HCT116 (cell line): Measurements from ENCODE around the gene BRCA2. TPM values are rescaled to one million over a fixed set of nuclear protein-coding genes. Genes with fewer than 3 reads are reported as not detected.
"Not testable (repeated sequence)": the region's sequence is repeated elsewhere in the genome, so short reads cannot be mapped to it uniquely, and the experiment has no call there.

ENCODE experiments used
- ATAC-seq: fragments of 200-7000 bp; cut with Tn5 transposase; 2 replicates; pipeline ENCODE4 v1.9.1; 2020; ENCODE audit warnings: mild to moderate bottlenecking, moderate library complexity
- BruUV-seq: library from RNA; stranded (reverse); fragments of 400-500 nt; replicated peaks from 2 replicates; lab custom pipeline; 2021; lab: Mats Ljungman, UMichigan
- CTCF ChIA-PET: fragments of 300-600 bp; sonication (Branson Sonifier 250); formaldehyde crosslinking; loops from one replicate; lab custom pipeline; 2021; ENCODE audit warnings: antibody characterized with exemption; lab: Charles Lee
- POLR2A ChIA-PET: fragments of 300-600, 350-600 bp; sonication (Branson Sonifier 250); formaldehyde crosslinking; loops from one replicate; lab custom pipeline; 2021; ENCODE audit warnings: antibody characterized with exemption; lab: Charles Lee
- RAD21 ChIA-PET, 2 experiments: fragments of 300-600 bp; sonication (Branson Sonifier 250); formaldehyde crosslinking; loops; one replicate each; lab custom pipeline; 2023; ENCODE audit warnings: low total read pairs in 2 of 2; ENCODE audit not compliant: uncharacterized antibody in 2 of 2, unreplicated experiment in 2 of 2, low non-redundant PET in 1 of 2; lab: Charles Lee
- DNase-seq: peaks from one replicate; pipeline ENCODE4 v3.0.0-alpha.2; 2010; ENCODE audit warnings: low read depth, low spot score
- H2AFZ ChIP-seq: fragments of 200-600 bp; shearing (Covaris generic), sonication (generic); 2 replicates; pipeline ENCODE4 v1.6.1; 2017; ENCODE audit warnings: low read depth, mixed run types, mixed read lengths, antibody characterized with exemption, low read length; ENCODE audit not compliant: poor library complexity, severe bottlenecking
- H3K27ac ChIP-seq: 2 replicates; pipeline ENCODE4 v1.5.1; 2012; ENCODE audit warnings: low read depth, low read length
- H3K27me3 ChIP-seq: fragments of 200-600 bp; sonication (generic); 2 replicates; pipeline ENCODE4 v1.6.1; 2016; ENCODE audit warnings: mixed run types, low read length, mixed read lengths; ENCODE audit not compliant: insufficient read depth
- H3K36me3 ChIP-seq, 2 experiments: fragments of 200-500 bp in 1 of 2; fragments of 200-600 bp in 1 of 2; sonication (Bioruptor generic) in 1 of 2; sonication (generic) in 1 of 2; 2 replicates each; pipeline versions ENCODE4 v1.5.1 to v1.6.1; 2014 to 2016; ENCODE audit warnings: low read length in 2 of 2, inconsistent platforms in 1 of 2, mixed read lengths in 1 of 2, mixed run types in 1 of 2; ENCODE audit not compliant: insufficient read depth in 2 of 2, control insufficient read depth in 1 of 2
- H3K4me1 ChIP-seq, 2 experiments: fragments of 200-600 bp in 1 of 2; sonication (generic) in 1 of 2; 2 replicates each; pipeline versions ENCODE4 v1.5.1 to v1.6.1; 2012 to 2017; ENCODE audit warnings: low read length in 2 of 2, inconsistent platforms in 1 of 2, mild to moderate bottlenecking in 1 of 2, mixed read lengths in 1 of 2, mixed run types in 1 of 2, moderate library complexity in 1 of 2; ENCODE audit not compliant: insufficient read depth in 2 of 2, control insufficient read depth in 1 of 2
- H3K4me2 ChIP-seq: fragments of 200-600 bp; sonication (generic); 2 replicates; pipeline ENCODE4 v1.6.1; 2017; ENCODE audit warnings: mixed run types, low read length, mixed read lengths
- H3K4me3 ChIP-seq, 2 experiments: fragments of 200-600 bp in 1 of 2; sonication (generic) in 1 of 2; replicated peaks in 1 of 2; 2 replicates each; pipeline ENCODE4 v1.5.1; 2011 to 2016; ENCODE audit warnings: low read length in 2 of 2, control low read depth in 1 of 2, low read depth in 1 of 2, mild to moderate bottlenecking in 1 of 2, mixed read lengths in 1 of 2, mixed run types in 1 of 2
- H3K79me2 ChIP-seq: fragments of 200-600 bp; sonication (generic); 2 replicates; pipeline ENCODE4 v1.6.1; 2017; ENCODE audit warnings: mild to moderate bottlenecking, mixed run types, low read length, moderate library complexity, mixed read lengths; ENCODE audit not compliant: insufficient read depth
- H3K9ac ChIP-seq: fragments of 200-600 bp; sonication (generic); 2 replicates; pipeline ENCODE4 v1.6.1; 2016; ENCODE audit warnings: low read length, mixed read lengths
- H3K9me2 ChIP-seq: fragments of 200-600 bp; sonication (generic), shearing (Covaris generic); 2 replicates; pipeline ENCODE4 v1.6.1; 2017; ENCODE audit warnings: mixed run types, mild to moderate bottlenecking, moderate library complexity; ENCODE audit not compliant: insufficient read depth
- H3K9me3 ChIP-seq, 2 experiments: fragments of 200-500 bp in 1 of 2; fragments of 200-600 bp in 1 of 2; sonication (Bioruptor generic) in 1 of 2; sonication (generic) in 1 of 2; 2 replicates each; pipeline ENCODE4 v1.6.1; 2014 to 2017; ENCODE audit warnings: low read length in 2 of 2, mixed read lengths in 2 of 2, inconsistent platforms in 1 of 2, low read depth in 1 of 2, mild to moderate bottlenecking in 1 of 2, mixed run types in 1 of 2, moderate library complexity in 1 of 2; ENCODE audit not compliant: control insufficient read depth in 1 of 2, insufficient read depth in 1 of 2
- H4K20me1 ChIP-seq: fragments of 200-600 bp; sonication (generic), shearing (Covaris generic); 2 replicates; pipeline ENCODE4 v1.6.1; 2017; ENCODE audit warnings: mixed run types, mild to moderate bottlenecking, moderate library complexity; ENCODE audit not compliant: insufficient read depth
- CBX3 ChIP-seq: IDR thresholded peaks from 2 replicates; pipeline ENCODE4 v1.6.1; 2012; ENCODE audit warnings: low read depth
- EGR1 ChIP-seq: IDR thresholded peaks from 2 replicates; pipeline ENCODE4 v1.6.1; 2012; ENCODE audit warnings: low read depth
- RAD21 ChIP-seq: IDR thresholded peaks from 2 replicates; pipeline ENCODE4 v1.6.1; 2012; ENCODE audit warnings: low read depth, mild to moderate bottlenecking
- REST ChIP-seq: IDR thresholded peaks from 2 replicates; pipeline ENCODE4 v1.6.1; 2012; ENCODE audit warnings: low read depth
- SP1 ChIP-seq: IDR thresholded peaks from 2 replicates; pipeline ENCODE4 v1.6.1; 2012; ENCODE audit warnings: low read depth
- YY1 ChIP-seq: IDR thresholded peaks from 2 replicates; pipeline ENCODE4 v1.6.1; 2011; ENCODE audit warnings: low read length, low read depth, moderate library complexity, mild to moderate bottlenecking; ENCODE audit not compliant: insufficient replicate concordance; ENCODE audit errors: extremely low read depth
- ZNF274 ChIP-seq: fragments of 200-500 bp; sonication (Bioruptor generic); IDR thresholded peaks from 2 replicates; pipeline ENCODE4 v1.6.1; 2014; ENCODE audit warnings: mild to moderate bottlenecking, low read depth, low read length, inconsistent platforms
- intact Hi-C: fragments of 100-400 bp; cut with micrococcal nuclease; formaldehyde crosslinking; loops from 2 replicates; pipeline ENCODE4 v1.10.0; 2022
- total RNA-seq: library from RNA; stranded (reverse); gene quantifications from one replicate; pipeline ENCODE4 v1.2.1, GENCODE V29; 2021; ENCODE audit not compliant: unreplicated experiment
- TF ChIP-seq, protein P1 (sequence below): IDR thresholded peaks from 2 replicates; pipeline ENCODE4 v1.6.1; 2012

Gene BRCA2
- total RNA-seq, 1 experiment from 2014 or later = 14.2 TPM

DNA sequence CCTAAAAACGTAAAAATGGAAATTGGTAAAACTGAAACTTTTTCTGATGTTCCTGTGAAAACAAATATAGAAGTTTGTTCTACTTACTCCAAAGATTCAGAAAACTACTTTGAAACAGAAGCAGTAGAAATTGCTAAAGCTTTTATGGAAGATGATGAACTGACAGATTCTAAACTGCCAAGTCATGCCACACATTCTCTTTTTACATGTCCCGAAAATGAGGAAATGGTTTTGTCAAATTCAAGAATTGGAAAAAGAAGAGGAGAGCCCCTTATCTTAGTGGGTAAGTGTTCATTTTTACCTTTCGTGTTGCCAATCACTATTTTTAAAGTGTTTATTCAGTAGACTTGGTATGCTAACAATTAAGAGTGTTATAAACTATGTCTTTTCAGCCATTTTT is 25.6 kb downstream of the BRCA2 start (continued):
- no peak for TF ChIP-seq REST

DNA sequence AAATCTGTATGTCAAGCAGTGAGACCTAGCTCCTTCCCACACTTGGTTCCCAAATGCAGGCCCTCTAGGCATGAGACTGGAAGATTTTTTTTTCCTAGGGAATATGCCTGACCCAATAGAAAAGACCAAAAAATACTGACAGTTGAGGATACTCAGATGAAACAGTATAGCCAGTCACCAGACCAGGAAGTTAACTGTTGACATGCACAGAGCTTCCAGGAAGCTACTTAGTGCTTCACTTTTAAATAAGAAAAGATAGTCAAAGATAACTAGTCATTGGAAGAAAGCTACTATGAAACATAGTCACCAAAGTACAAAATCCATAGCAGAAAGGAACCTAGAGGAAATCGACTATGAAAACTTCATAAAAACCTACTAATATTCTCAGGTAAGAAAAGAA is 32.3 kb downstream of the BRCA2 start:
- intact Hi-C loops = no loop called here
- BruUV-seq = no TSS peak
- no peaks in the 10 kb centered on the region for H3K27me3 ChIP-seq
- no peak for DNase-seq
- H3K9me3 ChIP-seq = no peaks in the 10 kb centered on the region
- no peak overlapping the region for H3K9ac ChIP-seq
- CTCF ChIA-PET = no interaction called here
- RAD21 ChIA-PET = no interaction called here
- ATAC-seq = no peak
- H4K20me1 ChIP-seq = no peaks in the 10 kb centered on the region
- H3K9me2 ChIP-seq = no peaks in the 10 kb centered on the region
- H3K4me2 ChIP-seq = no peak overlapping the region
- TF ChIP-seq, protein P1, sequence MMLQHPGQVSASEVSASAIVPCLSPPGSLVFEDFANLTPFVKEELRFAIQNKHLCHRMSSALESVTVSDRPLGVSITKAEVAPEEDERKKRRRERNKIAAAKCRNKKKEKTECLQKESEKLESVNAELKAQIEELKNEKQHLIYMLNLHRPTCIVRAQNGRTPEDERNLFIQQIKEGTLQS = no peak
- TF ChIP-seq CBX3 = no peak
- TF ChIP-seq REST = no peak
- no peak for TF ChIP-seq EGR1
- TF ChIP-seq ZNF274 = no peak
- no peak for TF ChIP-seq SP1
- TF ChIP-seq RAD21 = no peak
- no peak for TF ChIP-seq YY1
- H3K4me3 ChIP-seq = no peak overlapping the region
- no peak overlapping the region for H3K27ac ChIP-seq
- no peak overlapping the region for H2AFZ ChIP-seq
- H3K79me2 ChIP-seq = 0 out of 2 replicates have a peak, but pooled peaks cover 4% of the 10 kb centered on the region
- peaks cover 0 to 9% of the 10 kb centered on the region in 2 experiments; a peak in 3 of 4 replicates for H3K36me3 ChIP-seq
- POLR2A ChIA-PET = no interaction called here
- no peaks in the 10 kb centered on the region for H3K4me1 ChIP-seq

- H3K79me2 ChIP-seq, BruUV-seq, H2AFZ ChIP-seq, H3K4me1 ChIP-seq, CTCF ChIA-PET, intact Hi-C loops, H4K20me1 ChIP-seq, H3K36me3 ChIP-seq, H3K27ac ChIP-seq, H3K9me2 ChIP-seq, H3K4me2 ChIP-seq, RAD21 ChIA-PET, H3K9me3 ChIP-seq, H3K27me3 ChIP-seq, ATAC-seq, H3K9ac ChIP-seq, H3K4me3 ChIP-seq, POLR2A ChIA-PET, DNase-seq: not testable (repeated sequence)
These were observed 35.6 kb downstream of the BRCA2 start for GRCh38 chr13:32350839-32351441.
